ENCODE data around the gene PTGFRN. TPM values are rescaled to one million over a fixed set of nuclear protein-coding genes. Genes with fewer than 3 reads are reported as not detected.

PTGFRN gene
- total and polyA plus RNA-seq, 7 donors: 0.79 to 8.1 (median 2.3) TPM

DNA sequence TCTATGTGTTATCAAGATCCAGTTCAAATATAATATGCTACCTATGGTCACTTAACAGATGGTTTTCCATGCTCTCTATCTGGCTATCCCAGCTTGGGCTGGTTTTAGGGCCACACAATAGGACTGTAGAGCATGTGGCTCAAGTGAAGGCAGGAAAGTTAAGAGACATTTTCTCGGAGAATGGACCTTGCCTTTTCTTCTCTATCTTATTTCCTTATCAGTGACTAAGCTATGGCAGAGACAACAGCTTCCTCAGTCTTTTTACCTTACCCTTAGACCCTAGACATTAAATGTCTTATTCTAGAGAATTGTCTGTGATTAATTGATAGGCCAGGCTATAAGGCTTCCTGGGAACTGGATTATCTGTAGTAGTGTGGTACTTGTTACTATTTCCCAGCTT lies 120.0 kb downstream of the PTGFRN start:
- intact Hi-C loops (cut with DNase I): no loop called here
- H3K36me3 ChIP-seq (ENCODE audit: insufficient read depth in 1 of 2, low read depth in 1 of 2): no peaks in the 10 kb centered on the region
- H3K27me3 ChIP-seq (ENCODE audit: insufficient read depth in 3 of 3, low read length in 2 of 3): no peaks in the 10 kb centered on the region
- H3K4me1 ChIP-seq: no peaks in the 10 kb centered on the region
- H3K4me3 ChIP-seq: no peak overlapping the region
- 71 to 91% (median 80%) methylated on average over 1 of the region's 1 CpG for WGBS, 3 donors
- H3K27ac ChIP-seq: no peak overlapping the region
- DNase-seq (no peak), ATAC-seq (no peak)
- H3K9me3 ChIP-seq: no peaks in the 10 kb centered on the region
- TF ChIP-seq, protein P1, sequence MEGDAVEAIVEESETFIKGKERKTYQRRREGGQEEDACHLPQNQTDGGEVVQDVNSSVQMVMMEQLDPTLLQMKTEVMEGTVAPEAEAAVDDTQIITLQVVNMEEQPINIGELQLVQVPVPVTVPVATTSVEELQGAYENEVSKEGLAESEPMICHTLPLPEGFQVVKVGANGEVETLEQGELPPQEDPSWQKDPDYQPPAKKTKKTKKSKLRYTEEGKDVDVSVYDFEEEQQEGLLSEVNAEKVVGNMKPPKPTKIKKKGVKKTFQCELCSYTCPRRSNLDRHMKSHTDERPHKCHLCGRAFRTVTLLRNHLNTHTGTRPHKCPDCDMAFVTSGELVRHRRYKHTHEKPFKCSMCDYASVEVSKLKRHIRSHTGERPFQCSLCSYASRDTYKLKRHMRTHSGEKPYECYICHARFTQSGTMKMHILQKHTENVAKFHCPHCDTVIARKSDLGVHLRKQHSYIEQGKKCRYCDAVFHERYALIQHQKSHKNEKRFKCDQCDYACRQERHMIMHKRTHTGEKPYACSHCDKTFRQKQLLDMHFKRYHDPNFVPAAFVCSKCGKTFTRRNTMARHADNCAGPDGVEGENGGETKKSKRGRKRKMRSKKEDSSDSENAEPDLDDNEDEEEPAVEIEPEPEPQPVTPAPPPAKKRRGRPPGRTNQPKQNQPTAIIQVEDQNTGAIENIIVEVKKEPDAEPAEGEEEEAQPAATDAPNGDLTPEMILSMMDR (IDR thresholded peaks at IDR 0.05): no peak

- ATAC-seq: no peak
- WGBS, 3 donors: 26 to 39% (median 39%) methylated on average over 1 of the region's 1 CpG
- TF ChIP-seq, protein P1 (IDR thresholded peaks at IDR 0.05): no peak
- no peak overlapping the region for H3K4me3 ChIP-seq
- no peaks in the 10 kb centered on the region for H3K9me3 ChIP-seq
- no peak overlapping the region for H3K27ac ChIP-seq
- no peaks in the 10 kb centered on the region for H3K36me3 ChIP-seq (ENCODE audit: insufficient read depth in 1 of 2, low read depth in 1 of 2)
- H3K27me3 ChIP-seq (ENCODE audit: insufficient read depth in 3 of 3, low read length in 2 of 3): no peaks in the 10 kb centered on the region
- H3K4me1 ChIP-seq: no peaks in the 10 kb centered on the region
- no peak for DNase-seq
- intact Hi-C loops (cut with DNase I): no loop called here
These were observed 120.7 kb downstream of the PTGFRN start for GRCh38 chr1:117030271-117030877.

- Histone ChIP-seq H3K27ac (no peak overlapping the region), H3K4me3 (no peak overlapping the region), H3K4me1 (no peaks in the 10 kb centered on the region), H3K27me3 (ENCODE audit: insufficient read depth in 3 of 3, low read length in 2 of 3) (no peaks in the 10 kb centered on the region), H3K9me3 (no peaks in the 10 kb centered on the region), H3K36me3 (ENCODE audit: insufficient read depth in 1 of 2, low read depth in 1 of 2) (no peaks in the 10 kb centered on the region)
- ATAC-seq (no peak), DNase-seq (no peak)
- intact Hi-C loops (cut with DNase I): no loop called here
- TF ChIP-seq, protein P1 (IDR thresholded peaks at IDR 0.05): no peak
- 89 to 91% (median 90%) methylated on average over 3 of the region's 3 CpGs for WGBS, 3 donors
These were observed 122.5 kb downstream of the PTGFRN start for GRCh38 chr1:117032266-117032665.

DNA sequence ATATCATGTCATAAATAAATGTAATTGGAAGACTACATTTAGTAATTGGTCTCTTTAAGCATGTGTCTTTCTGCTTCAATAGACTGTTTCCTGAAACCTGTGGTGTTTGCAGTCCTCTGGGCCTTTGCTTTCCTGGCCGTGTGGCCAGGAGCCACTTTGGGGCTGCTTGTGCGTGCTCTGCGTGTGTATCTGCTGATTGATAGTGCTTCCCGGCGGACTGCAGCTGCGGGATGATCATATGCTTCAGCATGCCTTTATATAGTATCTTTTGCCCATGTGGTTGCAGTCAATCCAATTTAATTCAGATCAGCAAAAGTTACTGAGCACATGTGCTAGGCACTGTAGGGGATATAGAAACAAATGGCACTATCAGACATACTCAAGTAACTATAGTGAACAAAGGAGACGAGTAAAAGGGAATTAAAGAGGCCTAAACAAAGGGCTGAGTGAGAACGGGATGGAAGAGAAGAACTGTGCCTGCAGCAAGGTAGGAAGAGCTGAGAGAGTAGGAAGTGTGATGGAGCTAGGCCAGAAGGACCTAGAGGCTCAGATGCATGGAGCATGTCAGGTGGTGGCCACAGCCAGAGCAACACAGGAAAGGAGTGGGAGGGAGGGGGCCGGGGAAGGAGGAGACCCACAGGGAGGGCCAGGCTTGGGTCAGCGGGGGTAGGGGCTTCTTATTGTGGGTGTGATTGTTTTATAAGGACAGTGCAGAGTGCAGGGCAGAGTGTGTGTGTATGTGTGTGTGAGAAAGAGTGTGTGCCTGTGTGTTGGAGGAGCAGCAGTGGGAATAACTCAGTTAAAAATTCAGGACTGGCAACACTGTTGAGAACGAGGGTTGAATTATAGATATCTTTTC lies 123.2 kb downstream of the PTGFRN start:
- Histone ChIP-seq H3K4me1 (no peaks in the 10 kb centered on the region), H3K27me3 (ENCODE audit: insufficient read depth in 3 of 3, low read length in 2 of 3) (no peaks in the 10 kb centered on the region), H3K27ac (no peak overlapping the region), H3K4me3 (no peak overlapping the region), H3K36me3 (ENCODE audit: insufficient read depth in 1 of 2, low read depth in 1 of 2) (no peaks in the 10 kb centered on the region), H3K9me3 (no peaks in the 10 kb centered on the region)
- 71 to 74% (median 72%) methylated on average over 11 of the region's 11 CpGs for WGBS, 3 donors
- intact Hi-C loops (cut with DNase I): no loop called here
- no peak for ATAC-seq
- no peak for DNase-seq
- TF ChIP-seq, protein P1 (IDR thresholded peaks at IDR 0.05): no peak

All from psoas muscle (tissue), 8 donors.